Measurements from ENCODE around the gene SRD5A1. TPM values are rescaled to one million over a fixed set of nuclear protein-coding genes. Genes with fewer than 3 reads are reported as not detected.

Gene SRD5A1
- total RNA-seq, 1 experiment from 2014 or later = 39.6 TPM

DNA sequence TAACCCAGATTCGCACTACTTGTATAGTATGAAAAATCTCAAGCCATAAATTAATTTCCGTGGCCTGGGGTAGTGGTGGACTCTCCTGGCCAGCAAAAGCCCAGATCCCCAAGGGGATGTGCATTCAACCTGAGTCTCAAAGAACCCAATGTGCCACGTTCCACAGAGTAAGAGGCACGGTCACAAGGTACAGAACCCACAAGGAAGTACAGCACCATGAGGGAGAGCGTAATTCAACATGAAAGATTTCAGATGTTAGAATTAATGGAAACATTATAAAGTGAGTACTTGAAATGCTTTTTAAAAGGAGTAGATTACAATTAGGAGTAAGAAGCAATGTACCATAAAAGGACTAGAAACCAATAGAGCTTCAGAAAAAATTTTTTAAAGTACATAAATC is 23.4 kb downstream of the SRD5A1 start:
- no peak overlapping the region for H3K4me3 ChIP-seq (ENCODE audit: low read length)
- no peak for TF ChIP-seq EZH2 (IDR thresholded peaks at IDR 0.05; ENCODE audit: low read length, unreplicated experiment)
- TF ChIP-seq, protein P1, sequence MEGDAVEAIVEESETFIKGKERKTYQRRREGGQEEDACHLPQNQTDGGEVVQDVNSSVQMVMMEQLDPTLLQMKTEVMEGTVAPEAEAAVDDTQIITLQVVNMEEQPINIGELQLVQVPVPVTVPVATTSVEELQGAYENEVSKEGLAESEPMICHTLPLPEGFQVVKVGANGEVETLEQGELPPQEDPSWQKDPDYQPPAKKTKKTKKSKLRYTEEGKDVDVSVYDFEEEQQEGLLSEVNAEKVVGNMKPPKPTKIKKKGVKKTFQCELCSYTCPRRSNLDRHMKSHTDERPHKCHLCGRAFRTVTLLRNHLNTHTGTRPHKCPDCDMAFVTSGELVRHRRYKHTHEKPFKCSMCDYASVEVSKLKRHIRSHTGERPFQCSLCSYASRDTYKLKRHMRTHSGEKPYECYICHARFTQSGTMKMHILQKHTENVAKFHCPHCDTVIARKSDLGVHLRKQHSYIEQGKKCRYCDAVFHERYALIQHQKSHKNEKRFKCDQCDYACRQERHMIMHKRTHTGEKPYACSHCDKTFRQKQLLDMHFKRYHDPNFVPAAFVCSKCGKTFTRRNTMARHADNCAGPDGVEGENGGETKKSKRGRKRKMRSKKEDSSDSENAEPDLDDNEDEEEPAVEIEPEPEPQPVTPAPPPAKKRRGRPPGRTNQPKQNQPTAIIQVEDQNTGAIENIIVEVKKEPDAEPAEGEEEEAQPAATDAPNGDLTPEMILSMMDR (conservative IDR thresholded peaks at IDR 0.05; ENCODE audit: low read depth, low read length) = no peak
- no peak for TF ChIP-seq EZH2phosphoT487 (IDR thresholded peaks at IDR 0.05; ENCODE audit: borderline replicate concordance, low read length)
- H2AFZ ChIP-seq (ENCODE audit: low read length) = no peak overlapping the region
- intact Hi-C loops (cut with micrococcal nuclease) = no loop called here
- BruUV-seq (replicated peaks) = no TSS peak
- H4K20me1 ChIP-seq (ENCODE audit: low read length) = no peaks in the 10 kb centered on the region
- ATAC-seq = no peak
- no peaks in the 10 kb centered on the region for H3K79me2 ChIP-seq (ENCODE audit: low read length)
- no peak overlapping the region for H3K27ac ChIP-seq (ENCODE audit: low read length)
- no peaks in the 10 kb centered on the region for H3K4me1 ChIP-seq (ENCODE audit: insufficient read depth, low read length)
- no peaks in the 10 kb centered on the region for H3K9me2 ChIP-seq (replicated peaks; ENCODE audit: low read length)
- H3K27me3 ChIP-seq (ENCODE audit: low read length) = no peaks in the 10 kb centered on the region
- H3K4me2 ChIP-seq (ENCODE audit: low read length) = no peak overlapping the region
- DNase-seq = no peak
- POLR2A ChIA-PET (ENCODE audit: unreplicated experiment) = no interaction called here
- H3F3A ChIP-seq (ENCODE audit: low read length, unreplicated experiment) = no peaks in the 10 kb centered on the region
- no peak overlapping the region for H3K9ac ChIP-seq (ENCODE audit: low read length)
- peaks cover 49% of the 10 kb centered on the region for H3K36me3 ChIP-seq (ENCODE audit: low read depth, low read length)
- CTCF ChIA-PET = no interaction called here
- peaks cover 17% of the 10 kb centered on the region for H3K9me3 ChIP-seq (ENCODE audit: low read length)

DNA sequence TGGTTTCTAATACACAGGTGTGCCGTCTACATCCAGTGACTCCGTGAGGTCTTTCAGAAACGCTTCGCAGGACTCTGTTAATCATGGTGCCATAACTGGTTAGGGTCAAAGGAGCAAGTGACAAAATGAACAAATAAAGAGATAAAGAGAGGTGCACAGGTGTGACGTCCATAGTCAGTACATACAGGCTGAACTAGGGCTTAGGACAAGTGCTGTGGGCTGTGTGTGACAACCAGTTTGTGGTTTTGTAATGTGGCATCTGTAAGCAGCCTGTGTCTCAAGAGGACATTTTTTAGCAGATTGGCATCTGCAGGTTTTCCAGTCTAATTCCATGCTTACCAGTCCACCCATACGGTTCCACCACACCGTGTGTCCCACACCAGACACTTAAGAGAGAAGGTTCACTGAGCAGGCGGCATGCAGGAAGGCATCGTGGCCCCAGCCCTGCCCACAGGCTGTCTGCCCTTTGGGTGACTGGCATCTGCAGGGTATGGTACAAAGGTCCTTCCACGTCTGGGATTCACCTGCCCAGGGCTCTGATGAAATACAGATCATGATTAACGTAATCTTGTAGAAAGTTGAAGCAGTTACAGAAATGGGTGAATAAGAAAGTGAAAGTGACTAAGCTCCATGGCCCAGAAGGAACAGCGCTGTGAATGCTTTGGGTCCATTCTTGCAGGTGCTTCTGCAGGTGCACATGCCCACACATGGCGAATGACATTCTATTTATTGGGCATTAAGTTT is 26.9 kb downstream of the SRD5A1 start:
- Histone ChIP-seq H3K4me2 (ENCODE audit: low read length) (no peak overlapping the region), H3K9me3 (ENCODE audit: low read length) (peaks cover 17% of the 10 kb centered on the region), H3K9me2 (replicated peaks; ENCODE audit: low read length) (no peaks in the 10 kb centered on the region), H3K36me3 (ENCODE audit: low read depth, low read length) (peaks cover 27% of the 10 kb centered on the region), H3K27me3 (ENCODE audit: low read length) (no peaks in the 10 kb centered on the region), H3K9ac (ENCODE audit: low read length) (no peak overlapping the region), H3K4me1 (ENCODE audit: insufficient read depth, low read length) (no peaks in the 10 kb centered on the region), H3K27ac (ENCODE audit: low read length) (no peak overlapping the region), H4K20me1 (ENCODE audit: low read length) (no peaks in the 10 kb centered on the region), H3F3A (ENCODE audit: low read length, unreplicated experiment) (no peaks in the 10 kb centered on the region), H2AFZ (ENCODE audit: low read length) (no peak overlapping the region), H3K79me2 (ENCODE audit: low read length) (no peaks in the 10 kb centered on the region), H3K4me3 (ENCODE audit: low read length) (no peak overlapping the region)
- ChIA-PET POLR2A (ENCODE audit: unreplicated experiment) (no interaction called here), CTCF (no interaction called here)
- ATAC-seq (no peak), DNase-seq (no peak)
- BruUV-seq (replicated peaks) = no TSS peak
- no peak for TF ChIP-seq EZH2phosphoT487 (IDR thresholded peaks at IDR 0.05; ENCODE audit: borderline replicate concordance, low read length)
- TF ChIP-seq EZH2 (IDR thresholded peaks at IDR 0.05; ENCODE audit: low read length, unreplicated experiment) = no peak
- intact Hi-C loops (cut with micrococcal nuclease) = no loop called here

DNA sequence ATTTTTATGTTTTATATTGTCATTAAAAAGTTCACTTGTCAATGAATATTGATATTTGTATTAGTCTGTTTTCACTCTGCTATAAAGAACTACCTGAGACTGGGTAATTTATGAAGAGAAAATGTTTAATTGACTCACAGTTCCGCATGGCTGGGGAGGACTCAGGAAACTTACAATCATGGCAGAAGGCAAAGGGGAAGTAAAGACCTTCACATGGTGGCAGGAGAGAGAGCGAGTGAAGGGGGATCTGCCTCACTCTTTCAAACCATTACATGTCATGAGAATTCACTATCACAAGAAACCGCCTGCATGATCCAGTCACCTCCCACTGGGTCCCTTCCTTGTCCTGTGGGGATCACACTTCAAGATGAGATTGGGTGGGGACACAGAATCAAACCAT is 27.4 kb downstream of the SRD5A1 start:
- intact Hi-C loops (cut with micrococcal nuclease) = no loop called here
- no peak overlapping the region for H2AFZ ChIP-seq (ENCODE audit: low read length)
- CTCF ChIA-PET = no interaction called here
- H3K9ac ChIP-seq (ENCODE audit: low read length) = no peak overlapping the region
- no peak for TF ChIP-seq EZH2 (IDR thresholded peaks at IDR 0.05; ENCODE audit: low read length, unreplicated experiment)
- TF ChIP-seq, protein P1 (conservative IDR thresholded peaks at IDR 0.05; ENCODE audit: low read depth, low read length) = no peak
- no peak for TF ChIP-seq EZH2phosphoT487 (IDR thresholded peaks at IDR 0.05; ENCODE audit: borderline replicate concordance, low read length)
- no peaks in the 10 kb centered on the region for H3K79me2 ChIP-seq (ENCODE audit: low read length)
- H3K9me3 ChIP-seq (ENCODE audit: low read length) = peaks cover 14% of the 10 kb centered on the region
- BruUV-seq (replicated peaks) = no TSS peak
- H3F3A ChIP-seq (ENCODE audit: low read length, unreplicated experiment) = no peaks in the 10 kb centered on the region
- ATAC-seq = no peak
- POLR2A ChIA-PET (ENCODE audit: unreplicated experiment) = no interaction called here
- H3K4me3 ChIP-seq (ENCODE audit: low read length) = no peak overlapping the region
- no peaks in the 10 kb centered on the region for H3K27me3 ChIP-seq (ENCODE audit: low read length)
- H3K4me1 ChIP-seq (ENCODE audit: insufficient read depth, low read length) = no peaks in the 10 kb centered on the region
- DNase-seq = no peak
- H3K9me2 ChIP-seq (replicated peaks; ENCODE audit: low read length) = no peaks in the 10 kb centered on the region
- H3K4me2 ChIP-seq (ENCODE audit: low read length) = no peak overlapping the region
- H4K20me1 ChIP-seq (ENCODE audit: low read length) = no peaks in the 10 kb centered on the region
- H3K36me3 ChIP-seq (ENCODE audit: low read depth, low read length) = peaks cover 22% of the 10 kb centered on the region
- H3K27ac ChIP-seq (ENCODE audit: low read length) = no peak overlapping the region
